ENCODE measurements around the gene VASP. TPM values are rescaled to one million over a fixed set of nuclear protein-coding genes. Genes with fewer than 3 reads are reported as not detected.

Gene VASP
- polyA plus RNA-seq, 2 of the 4 experiments (the other 2 are of a cell fraction), result 64.5 to 94.3 TPM

GRCh38 chr19:45506246-45506988, 862 bp upstream of the VASP start (continued):
- TF ChIP-seq ELK1 (IDR thresholded peaks at IDR 0.05; ENCODE audit: low read depth, low read length) (no peak), BHLHE40 (IDR thresholded peaks at IDR 0.05; ENCODE audit: low read depth, low read length) (0 out of 2 replicates have a peak, but pooled peaks have one; percentile 15), HMGXB4 (CRISPR knock-in tag; IDR thresholded peaks at IDR 0.05; ENCODE audit: borderline replicate concordance) (0 out of 2 replicates have a peak, but pooled peaks have one; percentile 62), CEBPB (IDR thresholded peaks at IDR 0.05) (no peak)

GRCh38 chr19:45507872-45508416, 665 bp downstream of the VASP start:
- TF ChIP-seq ELK1 (IDR thresholded peaks at IDR 0.05; ENCODE audit: low read depth, low read length) (no peak), MYC (IDR thresholded peaks at IDR 0.05; ENCODE audit: borderline replicate concordance, low read length) (no peak), GATA3 (IDR thresholded peaks at IDR 0.05; ENCODE audit: borderline replicate concordance) (peak; percentile 0; the same call in 1 of the 2 replicates)
- ATAC-seq, result no peak
- H3K4me1 ChIP-seq, result peaks cover 36% of the 10 kb centered on the region
- POLR2A ChIA-PET, result interaction anchor here (0.6 to 1.8 kb wide), 6 partner anchors 9 to 134 kb away, joined by 3 to 7 read pairs (median 3); partner anchors contain the start of gene RTN2
- no peak for FAIRE-seq
- H3K4me3 ChIP-seq, result peak overlapping the region; percentile 70
- under 1% methylated on average over 21 of the region's 22 CpGs for WGBS (ENCODE audit: missing lambda C conversion rate)
- peak overlapping the region; percentile 99 for H3K27ac ChIP-seq
- no peak for DNase-seq (ENCODE audit: low read depth in 1 of 2, low spot score in 1 of 2)
- CTCF ChIA-PET, result interaction anchor here (0.8 to 1.8 kb wide), 14 partner anchors 9 to 185 kb away, joined by 3 to 11 read pairs (median 4); partner anchors contain the start of gene QPCTL
- peak overlapping the region; percentile 99 for H3K4me2 ChIP-seq
- no peaks in the 10 kb centered on the region for H3K9me3 ChIP-seq

GRCh38 chr19:45508417-45508860, 1.2 kb downstream of the VASP start:
- TF ChIP-seq FOXS1 (CRISPR knock-in tag; IDR thresholded peaks at IDR 0.05) (no peak), HDAC2 (IDR thresholded peaks at IDR 0.05) (no peak), ESRRA (IDR thresholded peaks at IDR 0.05; ENCODE audit: borderline replicate concordance, low read length) (peak; percentile 41; the same call in 1 of the 2 replicates), KDM5A (IDR thresholded peaks at IDR 0.05) (no peak), SMC3 (IDR thresholded peaks at IDR 0.05) (no peak)
- CTCF ChIA-PET, result interaction anchor here (0.8 to 1.8 kb wide), 12 partner anchors 11 to 184 kb away, joined by 3 to 11 read pairs (median 4); partner anchors contain the start of gene QPCTL
- H3K4me2 ChIP-seq, result peak overlapping the region; percentile 99
- FAIRE-seq, result no peak
- H3K27ac ChIP-seq, result peak overlapping the region; percentile 99
- ATAC-seq, result peak in 1 of 2 experiments; percentile 13; a peak in 3 of 6 replicates
- H3K4me3 ChIP-seq, result peak overlapping the region; percentile 70
- POLR2A ChIA-PET, result interaction anchor here (0.9 to 1.8 kb wide), 4 partner anchors 9 to 134 kb away, joined by 3 to 7 read pairs (median 3); partner anchors contain the start of gene RTN2
- DNase-seq (ENCODE audit: low read depth in 1 of 2, low spot score in 1 of 2), result peak; percentile 50 to 71
- H3K9me3 ChIP-seq, result no peaks in the 10 kb centered on the region
- 7% methylated on average over 10 of the region's 26 CpGs for WGBS (ENCODE audit: missing lambda C conversion rate)
- H3K4me1 ChIP-seq, result peaks cover 41% of the 10 kb centered on the region

Data from A549 (cell line).